HG02884 (cell line): ENCODE measurements around the gene TMEM164.

Experiments used
- ATAC-seq: cut with Tn5 transposase; IDR thresholded peaks from one replicate; pipeline ENCODE4 v1.9.1; 2021; ENCODE audit warnings: mild to moderate bottlenecking, moderate library complexity; ENCODE audit not compliant: unreplicated experiment

TMEM164 gene

DNA sequence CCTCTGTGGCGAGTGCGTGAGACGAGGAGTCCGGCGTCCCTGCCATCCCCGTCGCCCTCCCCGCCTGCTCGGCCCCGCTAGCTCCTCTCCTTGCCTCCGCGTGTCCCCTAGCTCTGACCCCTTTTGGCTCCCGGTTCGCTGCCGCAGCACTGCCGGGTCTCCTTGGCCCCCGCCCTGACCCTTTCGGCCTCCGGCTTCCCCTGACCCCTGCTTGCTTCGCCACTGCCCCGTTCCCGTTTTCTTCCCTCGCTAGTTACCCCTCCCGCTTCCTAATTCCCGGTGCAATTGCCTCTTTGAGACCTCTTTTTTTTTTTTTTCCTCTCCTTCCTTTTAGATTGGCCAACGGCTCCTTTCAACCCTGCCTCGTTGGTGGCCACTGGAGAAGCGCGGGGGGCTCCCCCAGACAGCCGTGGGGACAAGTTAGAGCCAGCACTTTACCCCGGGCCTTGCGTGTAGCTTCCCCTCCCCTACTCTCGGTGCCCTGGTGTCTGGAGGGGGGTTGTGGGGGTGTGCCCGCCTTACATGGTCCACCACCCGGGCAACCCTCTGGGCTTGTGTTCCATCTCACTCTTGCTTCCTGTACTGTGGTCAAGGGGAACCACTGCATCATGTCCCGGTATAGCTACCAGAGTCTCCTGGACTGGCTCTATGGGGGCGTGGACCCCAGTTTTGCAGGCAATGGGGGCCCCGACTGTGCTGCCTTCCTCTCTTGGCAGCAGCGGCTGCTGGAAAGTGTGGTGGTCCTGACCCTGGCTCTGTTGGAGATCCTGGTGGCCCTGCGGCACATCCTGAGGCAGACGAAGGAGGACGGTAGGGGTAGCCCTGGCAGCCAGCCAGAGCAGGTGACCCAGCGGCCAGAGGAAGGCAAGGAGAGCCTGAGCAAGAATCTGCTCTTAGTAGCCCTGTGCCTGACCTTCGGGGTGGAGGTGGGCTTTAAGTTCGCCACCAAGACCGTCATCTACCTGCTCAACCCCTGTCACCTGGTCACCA, 548 bp downstream of the TMEM164 start:
- ATAC-seq: peak; percentile 4

DNA sequence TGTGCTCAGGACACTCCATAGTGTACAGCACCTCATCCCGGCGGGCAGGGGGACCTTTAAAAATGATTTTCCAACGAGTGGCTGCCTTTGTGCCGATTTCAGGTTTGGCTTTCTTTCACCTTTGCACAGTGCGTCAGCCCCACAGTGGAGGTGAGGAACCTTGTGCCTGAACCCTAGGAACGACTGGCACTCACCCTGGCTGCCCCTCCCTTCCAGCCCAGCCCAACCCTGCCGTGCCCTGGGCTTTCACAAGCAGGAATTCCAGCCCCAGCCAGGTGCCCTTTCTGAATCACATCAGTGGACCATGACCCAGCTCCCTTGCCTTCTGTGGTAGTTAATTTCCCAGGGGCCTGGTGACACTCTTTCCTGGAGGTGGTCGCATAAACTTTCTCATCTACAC, 1.3 kb downstream of the TMEM164 start:
- no peak for ATAC-seq

DNA sequence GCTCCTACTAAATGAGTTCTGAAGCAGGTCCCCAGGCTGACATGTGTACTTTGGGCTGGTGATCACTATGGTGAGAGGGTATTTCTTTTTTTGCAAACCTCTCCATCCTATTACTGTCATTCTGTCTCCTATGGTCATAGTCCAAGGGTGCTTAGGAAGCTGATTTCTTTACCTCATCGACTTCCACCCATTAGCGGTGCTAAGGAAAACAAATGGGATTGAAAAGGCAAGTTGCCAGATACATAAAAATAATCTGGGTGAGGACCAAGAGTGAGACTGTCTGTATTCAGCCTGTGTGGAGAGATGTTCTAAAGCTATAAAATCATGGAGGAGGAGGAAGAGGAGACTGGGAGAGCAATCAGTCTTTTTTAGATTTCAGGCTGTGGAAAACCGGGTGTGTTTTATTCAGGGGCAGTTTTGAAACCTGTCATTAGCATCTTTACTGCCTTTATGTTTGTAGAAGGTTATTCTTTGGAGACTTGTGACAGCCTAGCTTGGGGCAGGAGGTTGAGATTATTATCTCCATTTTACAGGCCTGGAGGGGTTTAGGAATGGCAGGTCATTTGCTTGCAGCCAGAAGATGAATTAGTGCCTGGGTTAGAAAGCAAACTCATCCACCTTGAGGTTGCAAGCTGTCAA, 1.9 kb downstream of the TMEM164 start:
- no peak for ATAC-seq

DNA sequence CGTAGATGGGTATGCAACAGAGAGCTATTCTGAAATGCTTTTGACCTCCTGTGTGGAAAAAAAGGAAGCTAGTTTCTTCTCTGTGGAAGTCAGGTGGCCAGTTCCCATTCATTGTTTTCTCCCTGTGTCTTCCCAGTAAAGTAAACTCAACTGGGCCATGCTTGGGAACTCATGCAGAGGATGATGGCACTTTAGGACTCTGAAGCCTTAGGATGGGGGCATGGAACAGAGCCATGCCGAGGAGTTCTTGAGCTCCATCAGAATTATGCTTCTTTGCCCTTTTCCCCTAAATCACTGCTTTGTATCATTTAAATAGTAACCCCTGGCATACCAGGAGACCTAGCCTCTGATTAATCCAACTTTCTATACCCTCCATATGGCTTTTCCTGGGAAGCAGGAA, 3.2 kb downstream of the TMEM164 start:
- ATAC-seq: no peak

DNA sequence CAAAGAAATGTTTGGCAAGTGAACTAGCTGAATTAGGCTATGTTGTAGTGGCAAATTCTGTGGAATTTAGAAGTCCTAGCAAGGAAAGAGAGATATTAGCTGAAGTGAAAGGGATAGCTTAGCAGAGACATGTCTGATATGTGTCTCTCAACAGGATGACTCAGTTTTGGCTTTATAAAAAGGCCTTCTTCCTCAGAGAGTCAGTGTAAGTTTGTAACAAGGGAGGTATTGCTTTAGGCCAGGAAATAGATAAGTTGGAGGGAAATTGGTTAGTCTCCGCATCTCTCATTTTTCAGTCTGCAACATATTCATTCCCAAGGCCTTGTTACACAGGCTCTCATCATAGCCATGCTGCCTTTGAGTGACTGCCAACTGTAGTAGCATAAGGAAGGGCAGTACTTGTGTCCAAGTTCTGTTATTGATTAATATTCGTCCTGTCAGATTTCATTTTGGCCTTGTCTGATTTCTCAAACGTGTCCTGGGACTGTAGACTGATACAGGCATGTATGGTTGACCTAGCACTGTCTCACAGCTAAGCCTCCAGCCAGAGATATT, 4.0 kb downstream of the TMEM164 start:
- ATAC-seq: no peak

DNA sequence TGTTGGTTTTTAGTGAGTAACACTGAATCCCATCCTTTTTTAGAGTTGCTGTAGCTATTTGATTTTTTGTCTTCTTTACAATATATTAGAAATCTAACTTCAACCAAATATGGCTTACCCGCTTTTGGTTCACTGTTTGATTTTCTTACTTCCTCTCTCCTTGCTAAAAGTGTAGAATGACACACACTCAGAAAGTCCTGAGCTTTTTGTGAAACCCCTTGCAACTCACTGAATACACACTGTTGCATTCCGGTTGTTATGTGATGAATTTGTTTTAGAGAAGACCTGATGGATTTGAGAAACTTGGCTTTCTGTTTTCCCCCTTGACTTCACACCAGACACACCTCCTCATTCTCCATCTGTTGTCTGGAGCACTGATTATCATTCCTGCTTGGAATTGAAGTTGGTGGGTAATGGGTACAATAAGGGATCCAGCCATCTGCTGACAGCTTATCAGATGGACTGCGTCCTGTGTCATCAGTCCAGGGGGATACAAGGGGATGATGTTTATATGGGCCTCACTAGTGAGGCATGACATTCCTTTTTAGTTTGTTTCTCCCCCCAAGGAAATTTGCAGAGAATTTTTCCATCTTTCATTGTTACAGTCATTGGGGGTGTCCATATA, 5.2 kb downstream of the TMEM164 start:
- ATAC-seq: peak; percentile 40

DNA sequence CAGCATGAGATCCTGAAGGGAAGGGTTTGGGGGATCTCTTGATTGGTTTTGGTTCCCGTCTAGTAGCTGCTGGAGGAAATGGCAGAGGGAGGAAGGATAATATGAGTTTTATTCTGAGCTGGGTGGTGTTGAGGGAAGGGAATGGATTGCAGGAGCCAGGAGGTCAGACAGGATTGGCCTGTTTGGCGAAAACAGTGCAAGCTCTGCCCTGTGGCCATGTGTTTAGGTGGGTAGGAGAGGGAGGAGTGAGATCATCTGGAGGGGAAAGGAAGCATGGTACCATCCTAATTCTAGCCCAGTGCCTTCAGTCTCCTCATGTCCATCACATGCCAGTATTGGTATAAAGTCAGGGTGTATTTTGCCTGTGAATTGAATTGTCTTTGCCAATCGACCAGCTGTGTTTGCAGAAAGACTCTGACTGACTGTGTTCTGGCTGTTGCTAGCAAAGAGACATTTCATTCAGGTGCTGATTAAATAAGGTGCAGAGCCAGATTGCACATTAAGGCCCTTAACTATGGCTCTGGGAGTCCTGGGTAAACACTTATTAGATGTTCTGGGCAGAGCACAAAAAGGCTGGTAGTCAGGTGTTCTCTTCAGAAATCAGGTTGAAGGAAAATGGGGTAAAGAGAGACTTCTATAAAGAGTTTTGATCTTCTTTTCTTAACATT, 10.0 kb downstream of the TMEM164 start:
- no peak for ATAC-seq

DNA sequence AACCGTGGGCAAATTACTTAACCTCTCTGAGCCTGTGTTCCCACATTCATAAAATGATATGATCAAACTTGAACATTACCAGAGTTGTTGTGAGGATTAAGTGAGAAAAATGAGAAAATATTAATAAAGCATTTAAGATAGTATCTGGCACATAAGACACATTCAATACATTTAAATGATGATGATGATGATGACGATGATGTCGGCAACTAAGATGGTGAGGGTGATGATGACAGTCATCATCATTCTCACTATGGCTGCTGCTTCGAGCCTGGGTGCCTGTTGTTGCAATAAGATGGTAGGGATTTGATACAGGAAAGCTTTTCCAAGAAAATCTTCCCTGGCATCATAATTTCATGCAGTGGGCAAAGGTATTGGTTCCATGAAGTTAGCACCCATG, 11.1 kb downstream of the TMEM164 start:
- ATAC-seq: no peak

DNA sequence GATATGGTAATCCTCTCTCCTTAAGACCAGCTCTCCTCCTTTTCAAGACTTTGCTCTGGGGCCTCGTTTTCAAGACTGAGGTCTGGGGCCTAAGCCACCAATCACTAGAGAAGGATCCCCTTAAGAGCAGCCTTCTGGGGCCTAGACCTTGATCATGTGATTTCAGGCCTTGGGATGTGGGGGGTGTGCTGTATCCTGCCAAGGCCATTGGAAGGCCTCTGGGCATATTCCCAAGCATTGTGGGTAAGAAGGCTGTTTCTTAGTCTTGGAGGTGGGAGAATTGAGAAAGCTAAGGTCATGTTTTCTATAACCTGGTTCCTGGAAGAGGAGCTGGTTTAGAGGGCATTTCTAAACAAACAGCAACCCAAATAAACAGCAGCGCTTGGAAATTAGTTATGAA, 12.1 kb downstream of the TMEM164 start:
- no peak for ATAC-seq

DNA sequence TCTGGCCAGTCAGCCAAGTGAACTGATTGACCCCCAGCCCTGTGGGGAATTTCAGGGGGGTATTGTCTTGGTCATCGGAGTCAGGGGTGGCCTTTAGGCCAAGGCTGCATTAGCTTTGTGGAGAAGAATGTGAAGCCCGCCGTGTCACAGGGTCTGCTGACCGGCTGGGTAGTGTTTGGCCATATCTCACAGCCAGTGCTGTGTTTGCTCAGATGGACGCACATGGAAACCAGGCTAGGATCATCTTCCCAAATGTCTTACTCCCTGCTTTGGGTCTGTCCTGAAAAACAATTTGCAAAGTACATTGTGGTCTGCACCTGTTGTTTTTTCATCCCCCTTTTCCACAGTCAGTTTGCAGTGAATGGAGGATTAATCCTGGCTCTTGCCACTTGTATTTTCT, 13.0 kb downstream of the TMEM164 start:
- ATAC-seq: no peak

DNA sequence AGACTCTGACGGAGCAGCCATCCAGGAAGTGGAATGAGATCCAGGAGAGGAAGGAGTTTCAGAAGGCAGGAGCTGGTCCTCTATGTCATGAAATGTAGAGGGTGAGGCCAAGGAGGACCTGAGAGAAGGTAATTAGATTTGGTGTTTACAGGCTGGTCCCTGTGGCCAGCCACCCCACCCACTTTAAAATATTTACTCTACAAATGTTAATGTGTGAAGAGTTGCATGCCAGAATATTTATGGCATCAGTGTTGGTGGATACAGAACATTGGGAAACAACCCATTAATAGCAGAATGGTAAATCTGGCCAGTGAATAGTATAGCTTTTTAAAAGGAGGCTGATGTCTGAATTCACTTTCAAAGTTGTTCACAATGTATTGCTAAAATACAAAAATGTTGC, 17.6 kb downstream of the TMEM164 start:
- ATAC-seq: no peak

DNA sequence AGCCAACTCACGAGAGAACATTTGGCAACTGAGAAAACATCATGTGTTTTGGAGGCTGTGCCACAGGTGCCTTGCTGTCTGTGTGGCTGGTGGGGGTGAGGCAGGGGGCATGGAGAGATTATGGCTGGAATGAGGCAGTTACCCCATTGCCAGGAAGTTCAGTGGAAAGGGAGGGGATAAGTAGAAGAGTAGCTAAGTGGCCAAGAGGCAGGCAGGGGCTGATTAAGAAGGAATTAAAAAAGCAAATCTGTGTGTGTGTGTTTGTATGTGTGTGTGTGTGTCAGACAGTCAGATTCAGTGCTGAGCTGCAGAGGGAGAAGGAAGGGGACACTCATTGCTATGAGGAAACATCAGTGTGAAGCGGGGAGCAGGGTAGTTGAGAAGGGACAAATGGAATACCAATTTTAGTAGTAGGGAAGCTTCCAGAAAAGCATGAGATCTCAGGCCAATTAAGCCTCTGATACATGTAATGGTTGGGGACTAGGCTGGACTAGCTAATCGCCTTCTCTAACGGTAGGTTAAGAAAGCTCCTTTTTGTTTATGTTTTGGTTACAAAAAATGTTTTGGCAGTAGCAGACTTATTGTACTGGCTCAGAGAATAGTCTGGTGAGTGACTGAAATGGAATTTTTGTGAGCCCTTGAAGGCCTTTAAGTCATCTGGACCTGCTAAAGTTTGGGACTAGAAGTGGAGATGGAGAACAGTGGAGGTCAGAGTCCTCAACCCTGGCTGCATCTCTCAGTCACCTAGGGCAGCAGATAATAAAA, 18.5 kb downstream of the TMEM164 start:
- no peak for ATAC-seq

DNA sequence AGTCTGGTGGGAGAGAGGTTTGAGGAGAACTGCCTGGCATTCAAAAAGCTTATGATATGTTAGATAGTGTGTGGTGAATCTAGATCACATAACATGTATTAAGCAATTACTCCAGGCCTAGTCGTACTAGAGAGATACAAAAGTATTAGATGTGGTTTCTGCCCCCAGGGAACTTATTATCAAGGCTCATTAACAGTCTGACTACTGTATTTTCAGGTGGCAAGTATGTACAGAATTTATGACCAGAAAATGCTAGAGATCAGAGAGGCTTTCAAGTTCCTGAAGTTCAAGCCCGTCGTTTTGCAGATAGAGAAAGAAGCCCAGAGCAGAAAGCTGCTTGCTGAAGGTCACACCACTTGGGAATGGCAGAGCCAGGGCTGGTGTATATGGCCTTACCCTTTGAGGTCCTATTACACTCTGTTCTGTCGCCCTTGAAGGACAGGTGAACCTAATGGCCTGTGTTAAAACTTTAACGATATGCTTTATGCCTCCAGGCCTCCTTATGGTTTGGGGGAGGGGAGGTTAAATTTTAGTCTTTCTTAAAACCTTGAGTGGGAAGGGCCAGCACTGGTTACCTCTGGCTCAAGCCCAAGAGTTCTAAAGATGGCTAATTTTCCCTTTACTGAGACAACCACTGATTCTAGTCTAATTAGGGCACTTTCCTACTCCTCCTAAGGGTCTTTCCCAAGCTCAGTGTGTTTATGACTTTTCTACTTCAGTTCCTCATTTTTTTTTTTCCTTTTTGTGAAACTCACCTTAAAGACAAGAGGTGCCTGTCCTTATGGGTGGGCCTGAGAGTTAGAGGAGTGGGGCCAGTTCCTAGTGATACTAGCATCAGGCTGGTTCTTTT, 19.9 kb downstream of the TMEM164 start:
- no peak for ATAC-seq

DNA sequence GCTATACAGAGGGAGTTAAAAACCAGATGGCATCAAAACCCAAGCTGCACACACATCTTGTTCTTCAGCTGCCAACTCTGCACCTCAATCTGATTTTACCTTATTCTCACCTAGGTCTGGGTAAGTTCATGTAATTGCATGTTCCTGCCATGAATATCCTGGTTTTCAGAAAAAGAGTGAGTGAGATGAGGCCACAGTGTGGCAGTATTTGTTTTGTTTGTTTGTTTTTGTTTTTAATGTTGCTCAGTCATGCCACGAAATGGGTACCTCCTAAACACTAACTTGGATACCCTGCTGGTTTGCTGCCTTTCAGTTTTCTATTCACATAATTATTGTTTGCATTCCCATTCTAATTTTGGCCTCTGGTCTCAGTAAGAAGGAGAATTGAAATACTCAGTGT, 22.5 kb downstream of the TMEM164 start:
- no peak for ATAC-seq

DNA sequence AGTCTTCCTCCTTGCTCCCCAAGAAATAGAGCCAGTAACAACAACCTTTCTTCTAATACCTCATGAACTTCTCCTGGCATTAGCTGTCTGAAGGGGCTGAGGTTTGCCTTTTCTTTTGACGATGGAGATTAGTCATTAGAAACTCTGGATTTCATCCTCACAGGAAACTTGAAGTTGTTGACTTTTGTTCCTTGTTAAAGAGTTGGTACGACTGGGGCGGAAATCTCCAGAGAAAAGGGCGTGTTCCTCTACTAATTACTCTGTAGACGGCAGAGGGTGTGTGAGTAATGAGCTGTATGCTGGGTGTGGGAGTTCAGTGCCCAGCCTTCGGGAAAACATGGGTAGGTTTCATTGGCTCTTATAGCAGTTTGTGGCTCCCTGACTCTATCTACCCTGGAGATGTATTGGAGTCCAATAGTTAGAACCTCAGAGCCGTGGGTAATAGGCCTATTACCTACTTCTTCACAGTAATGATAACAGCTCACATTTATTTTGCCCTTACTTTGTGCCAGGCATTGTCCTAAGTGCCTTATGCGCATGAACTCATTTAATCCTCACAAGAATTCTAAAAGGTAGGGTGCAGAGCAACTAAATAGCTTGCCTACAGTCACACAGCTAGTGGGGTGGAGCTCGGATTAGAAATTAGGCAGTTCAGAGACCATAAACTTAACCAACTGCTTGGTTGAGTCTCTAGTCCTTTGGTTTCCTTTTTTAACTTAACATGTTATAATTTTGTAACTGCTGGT, 23.4 kb downstream of the TMEM164 start:
- no peak for ATAC-seq

DNA sequence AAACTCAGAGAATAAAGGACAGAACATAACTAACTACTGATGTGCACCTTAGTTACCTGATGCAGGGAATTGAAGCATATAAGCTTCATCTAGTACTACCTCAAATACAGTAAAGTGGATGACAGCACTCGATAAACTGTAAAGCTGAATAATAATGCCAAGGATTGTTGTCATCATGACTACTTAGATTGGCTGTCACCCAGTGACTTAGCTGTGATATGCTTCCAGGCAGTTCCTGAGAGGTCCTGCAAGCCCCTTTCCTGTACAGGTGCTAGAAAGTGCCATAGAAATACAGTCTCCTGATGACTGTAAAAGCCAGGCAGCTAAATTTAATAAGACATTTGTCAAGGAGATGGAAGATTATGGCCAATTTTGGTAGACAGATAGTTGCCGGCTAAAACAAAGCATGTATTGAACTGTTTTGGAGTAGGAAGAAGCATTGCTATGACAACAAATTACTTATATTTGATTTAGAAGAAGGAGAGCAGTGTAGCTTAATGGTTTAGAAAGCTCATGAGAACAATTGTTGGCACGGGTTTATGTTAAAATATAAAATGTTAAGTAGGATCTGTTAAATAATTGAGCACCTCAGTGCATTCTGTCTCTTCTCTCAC, 29.7 kb downstream of the TMEM164 start:
- ATAC-seq: no peak

DNA sequence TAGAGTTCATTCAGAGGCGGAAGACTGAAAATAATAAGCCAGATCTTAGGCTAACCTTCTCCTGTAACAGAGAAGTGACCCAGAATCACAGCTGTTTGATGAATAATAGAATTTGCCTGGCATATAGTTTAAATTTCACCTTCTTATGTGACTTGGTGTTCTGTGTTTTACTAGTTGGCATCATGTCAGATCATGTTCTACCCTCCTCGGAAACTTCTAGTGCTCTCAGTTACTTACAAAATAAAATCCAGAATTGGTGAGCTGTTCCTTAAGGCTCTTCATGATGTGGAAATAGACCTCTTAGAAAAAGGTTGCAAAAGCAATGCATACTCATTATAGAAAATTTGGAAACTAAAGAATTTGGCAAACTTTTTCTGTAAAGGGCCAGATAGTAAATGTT, 31.1 kb downstream of the TMEM164 start:
- no peak for ATAC-seq
